ENCODE data around the gene KRT14.
"Not testable (repeated sequence)": the region's sequence is repeated elsewhere in the genome, so short reads cannot be mapped to it uniquely, and the experiment has no call there.

Gene KRT14

GRCh38 chr17:41622340-41623183, 35.9 kb upstream of the KRT14 start:
- DNase-seq, result not testable (repeated sequence)

- DNase-seq, result no peak
These were observed 35.2 kb upstream of the KRT14 start for GRCh38 chr17:41621916-41622315.

GRCh38 chr17:41621435-41621817, 34.7 kb upstream of the KRT14 start:
- DNase-seq, result not testable (repeated sequence)

- DNase-seq, result no peak
These were observed 34.1 kb upstream of the KRT14 start for GRCh38 chr17:41620583-41621434.

- not testable (repeated sequence) for DNase-seq
These were observed 33.4 kb upstream of the KRT14 start for GRCh38 chr17:41619927-41620582.

GRCh38 chr17:41619036-41619926, 32.6 kb upstream of the KRT14 start:
- DNase-seq, result no peak

GRCh38 chr17:41618341-41619035, 31.8 kb upstream of the KRT14 start:
- DNase-seq, result no peak

GRCh38 chr17:41617698-41618097, 31.0 kb upstream of the KRT14 start:
- no peak for DNase-seq

GRCh38 chr17:41617136-41617535, 30.4 kb upstream of the KRT14 start:
- no peak for DNase-seq

GRCh38 chr17:41616486-41616885, 29.8 kb upstream of the KRT14 start:
- DNase-seq, result not testable (repeated sequence)

- DNase-seq, result no peak
These were observed 28.8 kb upstream of the KRT14 start for GRCh38 chr17:41615454-41615853.

GRCh38 chr17:41614767-41615166, 28.1 kb upstream of the KRT14 start:
- DNase-seq, result not testable (repeated sequence)

- DNase-seq, result no peak
These were observed 27.4 kb upstream of the KRT14 start for GRCh38 chr17:41614098-41614497.

GRCh38 chr17:41613277-41614082, 26.8 kb upstream of the KRT14 start:
- no peak for DNase-seq

GRCh38 chr17:41612376-41613160, 25.9 kb upstream of the KRT14 start, which contains the start of gene KRT16:
TSS of gene KRT16 (minus strand) at chr17:41612767. CDS start at chr17:41612688, 79 bp downstream.
- peak; percentile 78 for DNase-seq

GRCh38 chr17:41610965-41611640, 24.4 kb upstream of the KRT14 start:
- no peak for DNase-seq

GRCh38 chr17:41610061-41610517, 23.4 kb upstream of the KRT14 start:
- not testable (repeated sequence) for DNase-seq

GRCh38 chr17:41606930-41607329, 20.2 kb upstream of the KRT14 start:
- DNase-seq, result not testable (repeated sequence)

- DNase-seq, result no peak
These were observed 15.8 kb upstream of the KRT14 start for GRCh38 chr17:41602524-41602923.

Data from EL (cell line).